ENCODE data around the gene ENKUR. TPM values are rescaled to one million over a fixed set of nuclear protein-coding genes. Genes with fewer than 3 reads are reported as not detected.

The ENKUR gene, protein sequence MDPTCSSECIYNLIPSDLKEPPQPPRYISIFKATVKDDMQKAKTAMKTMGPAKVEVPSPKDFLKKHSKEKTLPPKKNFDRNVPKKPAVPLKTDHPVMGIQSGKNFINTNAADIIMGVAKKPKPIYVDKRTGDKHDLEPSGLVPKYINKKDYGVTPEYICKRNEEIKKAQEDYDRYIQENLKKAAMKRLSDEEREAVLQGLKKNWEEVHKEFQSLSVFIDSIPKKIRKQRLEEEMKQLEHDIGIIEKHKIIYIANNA
- total RNA-seq (2014; rRNA removed; shearing (Covaris generic)) (not detected in 2 replicates), polyA plus RNA-seq (2016; fragmentation: Nextera tagmentation; extraction: Ambion mirVana) (0.11 and 0.34 TPM in 2 replicates)

DNA sequence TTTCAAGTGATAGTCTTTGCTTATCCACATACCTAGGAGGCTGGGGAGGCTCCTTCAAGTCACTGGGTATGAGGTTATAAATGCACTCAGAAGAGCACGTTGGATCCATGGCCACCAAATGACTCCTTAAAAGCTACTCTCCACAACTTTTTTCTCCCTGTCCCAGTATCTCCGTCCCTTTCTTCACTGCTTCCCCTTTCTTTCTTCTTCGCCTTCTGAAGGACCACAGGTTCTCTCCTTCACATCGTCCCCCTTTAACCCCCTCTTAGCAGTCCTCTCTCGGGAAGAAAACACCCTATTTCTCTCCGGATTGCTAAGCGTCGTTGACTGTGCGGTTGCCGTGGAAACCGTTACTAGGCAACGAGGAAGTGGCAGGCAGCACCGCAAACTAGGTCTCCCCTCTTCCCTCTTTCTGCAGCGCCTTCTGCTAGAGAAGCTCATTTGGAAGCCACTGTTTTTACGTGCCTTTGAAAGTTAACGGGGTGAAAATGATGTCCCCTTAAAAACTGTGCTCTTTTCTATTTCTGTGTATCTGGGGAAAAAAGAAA, at the start of gene ENKUR:
TSS of gene ENKUR (minus strand) at position 331 of the 548 bp plus-strand sequence. CDS start at position 109, 222 bp downstream.
- peak; percentile 92 for DNase-seq
- Histone ChIP-seq H3K27me3 (replicated peaks; ENCODE audit: insufficient read depth) (no peaks in the 10 kb centered on the region), H3K4me2 (ENCODE audit: unreplicated experiment) (peak within 1 kb of the TSS; percentile 92), H4K20me1 (ENCODE audit: insufficient read depth) (no peaks in the 10 kb centered on the region), H3F3A (ENCODE audit: insufficient read depth) (peaks cover 16% of the 10 kb centered on the region), H3K79me2 (ENCODE audit: insufficient read depth) (0 out of 2 replicates have a peak, but pooled peaks cover 6% of the 10 kb centered on the region), H3K27ac (peak within 1 kb of the TSS; percentile 94), H3K4me1 (ENCODE audit: insufficient read depth) (peaks cover 11% of the 10 kb centered on the region), H3K4me3 (peak within 1 kb of the TSS; percentile 81), H3K9me3 (ENCODE audit: low read depth) (no peaks in the 10 kb centered on the region), H3K36me3 (ENCODE audit: low read depth) (no peaks in the 10 kb centered on the region), H2AFZ (peak within 1 kb of the TSS; percentile 94), H3K9me2 (ENCODE audit: insufficient read depth) (no peaks in the 10 kb centered on the region), H3K9ac (peak within 1 kb of the TSS; percentile 89)
- TF ChIP-seq EZH2phosphoT487 (IDR thresholded peaks at IDR 0.05; ENCODE audit: insufficient read depth, low read depth) (no peak), EZH2 (IDR thresholded peaks at IDR 0.05; ENCODE audit: insufficient read depth, poor library complexity, severe bottlenecking) (no peak)
- WGBS, 2 experiments (ENCODE audit: low coverage in 1 of 2, low lambda C conversion rate in 2 of 2, missing lambda C conversion rate in 2 of 2): 1 to 3% methylated on average over 16 of the region's 16 CpGs
- in situ Hi-C loops (cut with MboI): no loop called here

DNA sequence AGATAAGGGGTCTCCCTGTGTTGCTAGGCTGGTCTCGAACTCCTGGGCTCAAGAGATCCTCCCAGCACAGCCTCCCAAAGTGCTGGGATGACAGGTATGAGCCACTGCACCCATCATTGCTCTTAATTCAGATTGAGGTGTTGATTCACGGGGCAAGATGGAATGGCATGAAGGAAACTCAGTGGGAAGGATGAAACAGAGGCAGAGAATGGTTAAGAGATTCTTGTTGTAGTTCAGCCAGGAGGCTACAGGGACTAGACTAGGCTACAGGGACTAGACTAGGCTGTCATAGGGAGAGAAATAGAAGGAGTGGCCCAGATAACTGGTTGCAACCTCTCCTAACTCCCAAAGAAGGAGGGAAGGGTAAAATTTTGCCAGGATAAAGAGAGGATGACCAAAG, 48.4 kb upstream of the ENKUR start:
- Histone ChIP-seq H3K27me3 (replicated peaks; ENCODE audit: insufficient read depth) (no peaks in the 10 kb centered on the region), H3K79me2 (ENCODE audit: insufficient read depth) (no peaks in the 10 kb centered on the region), H2AFZ (no peak overlapping the region), H3K4me2 (ENCODE audit: unreplicated experiment) (no peak overlapping the region), H3K4me1 (ENCODE audit: insufficient read depth) (peaks cover 40% of the 10 kb centered on the region), H3K9ac (no peak overlapping the region), H3K4me3 (no peak overlapping the region), H4K20me1 (ENCODE audit: insufficient read depth) (no peaks in the 10 kb centered on the region), H3K9me2 (ENCODE audit: insufficient read depth) (no peaks in the 10 kb centered on the region), H3K9me3 (ENCODE audit: low read depth) (no peaks in the 10 kb centered on the region), H3K36me3 (ENCODE audit: low read depth) (no peaks in the 10 kb centered on the region), H3F3A (ENCODE audit: insufficient read depth) (peaks cover 41% of the 10 kb centered on the region), H3K27ac (0 out of 2 replicates have a peak overlapping the region, but pooled peaks have one; percentile 8)
- in situ Hi-C loops (cut with MboI): no loop called here
- TF ChIP-seq EZH2 (IDR thresholded peaks at IDR 0.05; ENCODE audit: insufficient read depth, poor library complexity, severe bottlenecking): no peak
- TF ChIP-seq EZH2phosphoT487 (IDR thresholded peaks at IDR 0.05; ENCODE audit: insufficient read depth, low read depth): no peak
- DNase-seq: peak; percentile 12
- 96 to 98% methylated on average over 2 of the region's 2 CpGs for WGBS, 2 experiments (ENCODE audit: low coverage in 1 of 2, low lambda C conversion rate in 2 of 2, missing lambda C conversion rate in 2 of 2)

DNA sequence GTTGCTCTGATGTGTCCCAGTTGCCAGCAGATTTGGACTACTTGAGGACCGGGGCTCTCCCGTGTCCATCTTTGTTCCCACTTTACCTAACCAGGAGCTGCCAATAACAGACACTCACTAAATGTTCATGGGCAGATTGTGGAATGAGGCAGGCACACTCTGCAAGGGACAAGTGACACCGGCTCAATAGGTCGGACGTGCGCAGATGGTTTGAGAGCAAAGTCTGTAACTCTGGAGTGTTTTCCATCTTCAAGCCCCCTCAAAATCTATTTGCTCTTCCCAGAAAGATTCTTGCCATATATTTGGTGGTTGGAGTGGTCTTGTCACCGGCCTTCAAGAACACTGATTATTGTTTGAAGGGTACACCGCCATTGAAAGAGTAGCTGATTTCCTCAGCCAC, 47.7 kb upstream of the ENKUR start:
- peaks cover 43% of the 10 kb centered on the region for H3K4me1 ChIP-seq (ENCODE audit: insufficient read depth)
- H3F3A ChIP-seq (ENCODE audit: insufficient read depth): peaks cover 44% of the 10 kb centered on the region
- no peaks in the 10 kb centered on the region for H4K20me1 ChIP-seq (ENCODE audit: insufficient read depth)
- in situ Hi-C loops (cut with MboI): no loop called here
- TF ChIP-seq EZH2 (IDR thresholded peaks at IDR 0.05; ENCODE audit: insufficient read depth, poor library complexity, severe bottlenecking): no peak
- no peak for TF ChIP-seq EZH2phosphoT487 (IDR thresholded peaks at IDR 0.05; ENCODE audit: insufficient read depth, low read depth)
- no peak overlapping the region for H2AFZ ChIP-seq
- no peaks in the 10 kb centered on the region for H3K9me3 ChIP-seq (ENCODE audit: low read depth)
- H3K9me2 ChIP-seq (ENCODE audit: insufficient read depth): no peaks in the 10 kb centered on the region
- H3K4me2 ChIP-seq (ENCODE audit: unreplicated experiment): no peak overlapping the region
- no peaks in the 10 kb centered on the region for H3K36me3 ChIP-seq (ENCODE audit: low read depth)
- H3K27ac ChIP-seq: no peak overlapping the region
- no peaks in the 10 kb centered on the region for H3K27me3 ChIP-seq (replicated peaks; ENCODE audit: insufficient read depth)
- 83 to 84% methylated on average over 8 of the region's 8 CpGs for WGBS, 2 experiments (ENCODE audit: low coverage in 1 of 2, low lambda C conversion rate in 2 of 2, missing lambda C conversion rate in 2 of 2)
- H3K9ac ChIP-seq: no peak overlapping the region
- H3K79me2 ChIP-seq (ENCODE audit: insufficient read depth): no peaks in the 10 kb centered on the region
- no peak for DNase-seq
- no peak overlapping the region for H3K4me3 ChIP-seq

DNA sequence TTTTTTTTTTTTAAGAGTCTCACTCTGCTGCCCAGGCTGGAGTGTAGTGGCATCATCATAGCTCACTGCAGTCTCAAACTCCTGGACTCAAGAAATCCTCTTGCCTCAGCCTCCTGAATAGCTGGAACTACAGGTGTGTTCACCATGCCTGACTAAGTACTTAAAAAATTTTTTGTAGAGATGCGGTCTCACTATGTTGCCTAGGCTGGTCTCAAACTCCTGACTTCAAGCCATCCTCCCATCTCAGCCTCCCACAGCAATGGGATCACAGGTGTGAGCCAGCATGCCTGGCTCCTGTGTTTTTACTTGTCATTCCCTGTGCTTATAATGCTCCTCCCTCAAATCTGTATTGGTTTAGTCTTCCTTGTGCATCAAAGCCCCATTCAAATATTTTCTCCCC, 47.2 kb upstream of the ENKUR start:
- H4K20me1 ChIP-seq (ENCODE audit: insufficient read depth): no peaks in the 10 kb centered on the region
- no peak for DNase-seq
- no peaks in the 10 kb centered on the region for H3K9me2 ChIP-seq (ENCODE audit: insufficient read depth)
- H3K27ac ChIP-seq: peak overlapping the region; percentile 90
- 0 out of 2 replicates have a peak overlapping the region, but pooled peaks have one; percentile 77 for H3K9ac ChIP-seq
- H3K4me1 ChIP-seq (ENCODE audit: insufficient read depth): peaks cover 38% of the 10 kb centered on the region
- H2AFZ ChIP-seq: no peak overlapping the region
- no peaks in the 10 kb centered on the region for H3K79me2 ChIP-seq (ENCODE audit: insufficient read depth)
- peaks cover 44% of the 10 kb centered on the region for H3F3A ChIP-seq (ENCODE audit: insufficient read depth)
- TF ChIP-seq EZH2phosphoT487 (IDR thresholded peaks at IDR 0.05; ENCODE audit: insufficient read depth, low read depth) (no peak), EZH2 (IDR thresholded peaks at IDR 0.05; ENCODE audit: insufficient read depth, poor library complexity, severe bottlenecking) (no peak)
- in situ Hi-C loops (cut with MboI): no loop called here
- no peaks in the 10 kb centered on the region for H3K9me3 ChIP-seq (ENCODE audit: low read depth)
- H3K4me2 ChIP-seq (ENCODE audit: unreplicated experiment): no peak overlapping the region
- H3K27me3 ChIP-seq (replicated peaks; ENCODE audit: insufficient read depth): no peaks in the 10 kb centered on the region
- no peaks in the 10 kb centered on the region for H3K36me3 ChIP-seq (ENCODE audit: low read depth)
- H3K4me3 ChIP-seq: no peak overlapping the region
- 95 to 100% methylated on average over 1 of the region's 1 CpG for WGBS, 2 experiments (ENCODE audit: low coverage in 1 of 2, low lambda C conversion rate in 2 of 2, missing lambda C conversion rate in 2 of 2)
